ENCODE data around the gene DIPK1C.

- TF ChIP-seq CTCF (IDR thresholded peaks at IDR 0.05) (no peak), EP300 (IDR thresholded peaks at IDR 0.05) (no peak)
Observed at GRCh38 chr18:74506448-74507084, 49.5 kb upstream of the DIPK1C start.

Data from gastroesophageal sphincter (tissue), 3 donors.